HTR-8/SVneo (cell line): ENCODE measurements around the gene PLTP.
"Not testable (repeated sequence)": the region's sequence is repeated elsewhere in the genome, so short reads cannot be mapped to it uniquely, and the experiment has no call there.

Source experiments
- DNase-seq: peaks from one replicate; pipeline ENCODE4 v3.0.0; 2011; ENCODE audit warnings: low spot score, mixed read lengths; ENCODE audit not compliant: insufficient read length
- FAIRE-seq: peaks from 2 replicates; lab custom pipeline; 2011; peaks lifted over from hg19 to GRCh38; lab: Jason Lieb, UNC

PLTP gene

GRCh38 chr20:45904583-45905504 is 7.1 kb downstream of the PLTP start:
- DNase-seq = no peak
- no peak for FAIRE-seq

DNA sequence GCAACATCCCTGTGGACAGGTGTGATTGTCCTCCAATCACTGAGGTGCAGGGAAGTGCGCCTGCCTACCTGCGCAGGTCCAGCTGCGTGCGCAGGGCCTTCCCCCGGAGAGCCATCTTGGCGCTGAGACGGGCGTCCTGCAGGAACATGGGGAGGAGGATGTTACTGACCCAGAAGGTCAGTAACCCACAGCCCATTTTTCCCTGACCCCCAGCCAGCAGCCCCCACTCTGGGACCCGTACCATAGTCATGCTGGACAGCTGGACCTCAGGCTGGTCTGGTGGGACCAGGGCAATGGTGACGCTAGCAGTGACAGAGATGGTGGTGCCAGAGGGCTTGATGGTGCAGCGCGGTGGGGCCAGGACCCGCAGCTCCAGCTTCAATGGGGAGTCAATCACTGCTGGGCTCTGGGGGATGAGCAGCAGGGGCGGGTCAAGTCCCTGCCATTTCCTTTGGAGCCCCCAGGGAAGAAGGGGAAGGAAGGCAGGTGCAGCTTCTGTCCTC is 9.7 kb downstream of the PLTP start:
- FAIRE-seq (no peak), DNase-seq (no peak)

DNA sequence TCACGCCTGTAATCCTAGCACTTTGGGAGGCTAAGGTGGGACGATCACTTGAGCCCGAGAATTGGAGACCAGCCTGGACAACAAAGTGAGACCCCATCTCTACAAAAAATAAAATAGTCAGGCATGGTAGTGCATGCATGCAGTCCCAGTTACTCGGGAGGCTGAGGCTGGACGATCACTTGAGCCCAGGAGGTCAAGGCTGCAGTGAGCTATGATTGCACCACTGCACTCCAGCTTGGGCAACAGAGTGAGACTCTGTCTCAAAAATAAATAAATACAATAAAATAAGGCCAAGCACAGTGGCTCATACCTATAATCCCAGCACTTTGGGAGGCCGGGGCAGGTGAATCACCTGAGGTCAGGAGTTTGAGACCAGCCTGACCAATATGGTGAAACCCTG is 10.6 kb downstream of the PLTP start:
- DNase-seq, FAIRE-seq: not testable (repeated sequence)

GRCh38 chr20:45899046-45899835 is 12.7 kb downstream of the PLTP start:
- peak; percentile 46 for FAIRE-seq
- DNase-seq = no peak

GRCh38 chr20:45898285-45898684 is 13.7 kb downstream of the PLTP start:
- DNase-seq = no peak
- no peak for FAIRE-seq

GRCh38 chr20:45897692-45898091 is 14.3 kb downstream of the PLTP start:
- DNase-seq (no peak), FAIRE-seq (no peak)

DNA sequence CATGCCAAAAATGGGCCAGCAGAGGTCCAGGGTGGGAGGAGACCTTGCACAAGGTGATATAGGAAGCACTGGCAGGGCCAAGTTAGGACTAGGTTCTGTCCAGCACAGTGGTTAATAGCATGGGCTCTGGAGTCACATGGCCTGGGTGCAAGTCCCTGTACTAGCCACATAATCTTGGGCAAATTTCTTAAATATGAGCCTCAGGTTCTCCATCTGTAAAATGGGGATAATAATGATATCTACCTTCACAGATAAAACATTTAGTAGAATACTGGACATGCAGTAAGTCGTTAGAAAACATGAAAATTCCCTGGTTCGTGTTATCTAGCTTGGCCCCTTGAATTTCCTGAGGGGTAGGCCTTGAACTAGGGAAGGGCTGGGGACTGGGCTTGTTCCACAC is 14.7 kb downstream of the PLTP start:
- DNase-seq (no peak), FAIRE-seq (no peak)

DNA sequence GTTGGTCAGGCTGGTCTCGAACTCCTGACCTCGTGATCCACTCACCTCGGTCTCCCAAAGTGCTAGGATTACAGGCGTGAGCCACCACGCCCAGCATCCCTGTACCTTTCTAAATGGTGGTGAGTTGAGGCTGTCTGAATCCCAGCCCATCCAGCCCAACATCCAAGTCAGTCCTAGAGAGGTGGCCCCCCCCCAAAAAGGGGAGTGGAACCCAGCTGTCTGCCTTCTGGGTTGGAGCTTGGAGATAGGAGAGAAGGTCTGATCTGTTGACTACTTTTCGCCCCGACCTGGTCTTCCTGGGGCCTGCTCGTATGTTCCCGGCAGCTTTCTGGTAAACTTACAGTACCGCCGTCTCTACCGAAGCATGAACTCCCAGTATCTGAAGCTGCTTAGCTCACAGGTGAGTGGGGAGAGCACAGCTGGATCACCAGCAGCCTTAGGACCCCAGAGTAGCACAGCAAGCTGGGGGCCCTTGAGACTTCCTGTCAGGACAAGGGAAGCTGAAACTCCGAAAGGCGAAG is 15.3 kb downstream of the PLTP start:
- FAIRE-seq (no peak), DNase-seq (no peak)

- DNase-seq = no peak
- no peak for FAIRE-seq
Observed at GRCh38 chr20:45894797-45895196, 17.2 kb downstream of the PLTP start.

- DNase-seq = no peak
Observed at GRCh38 chr20:45893831-45894230, 18.1 kb downstream of the PLTP start.

DNA sequence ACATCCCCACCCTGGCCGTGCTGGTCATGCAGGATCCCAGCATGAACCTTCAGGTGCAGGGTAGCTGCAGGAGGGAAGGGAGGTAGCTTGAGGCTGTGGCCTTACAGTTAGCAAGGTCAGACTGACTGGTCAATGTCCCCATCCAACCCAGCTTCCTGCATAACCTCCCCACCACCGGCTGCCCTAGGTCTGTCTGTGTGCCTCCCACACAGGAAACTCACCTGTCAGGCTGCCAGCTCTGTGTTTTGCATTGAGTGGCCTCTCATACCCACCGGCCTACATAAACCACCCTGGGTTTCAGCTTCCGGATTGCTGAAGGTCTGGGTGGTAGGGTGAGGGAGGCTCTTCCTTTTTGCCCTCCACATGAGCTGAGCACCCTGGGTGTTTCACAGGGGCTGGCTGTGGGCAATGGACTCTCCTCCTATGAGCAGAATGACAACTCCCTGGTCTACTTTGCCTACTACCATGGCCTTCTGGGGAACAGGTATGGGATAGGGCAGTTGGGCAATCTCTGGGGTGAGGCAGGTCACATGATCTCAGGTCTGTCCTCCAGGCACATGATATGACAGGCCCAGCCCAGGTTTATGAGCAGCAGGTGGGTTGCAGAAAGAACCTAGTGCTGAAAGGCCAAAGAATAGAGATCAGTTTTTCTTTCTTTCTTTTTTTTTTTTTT is 19.0 kb downstream of the PLTP start:
- DNase-seq (no peak), FAIRE-seq (peak; percentile 36)

More at GRCh38 chr20:45893831-45894230, 18.1 kb downstream of the PLTP start:
- no peak for FAIRE-seq

- FAIRE-seq = peak; percentile 79
- DNase-seq = peak; percentile 73
Observed at GRCh38 chr20:45892049-45892825, 19.7 kb downstream of the PLTP start.

GRCh38 chr20:45890985-45891983 is 20.7 kb downstream of the PLTP start, which contains the start of the genes CTSA and NEURL2:
TSS of gene CTSA (plus strand) at chr20:45891335. CDS start at chr20:45891569, 234 bp downstream.
TSS of gene NEURL2 (minus strand) at chr20:45891208. CDS start at chr20:45890991, 217 bp downstream.
- DNase-seq = peak; percentile 100
- peak; percentile 94 for FAIRE-seq

DNA sequence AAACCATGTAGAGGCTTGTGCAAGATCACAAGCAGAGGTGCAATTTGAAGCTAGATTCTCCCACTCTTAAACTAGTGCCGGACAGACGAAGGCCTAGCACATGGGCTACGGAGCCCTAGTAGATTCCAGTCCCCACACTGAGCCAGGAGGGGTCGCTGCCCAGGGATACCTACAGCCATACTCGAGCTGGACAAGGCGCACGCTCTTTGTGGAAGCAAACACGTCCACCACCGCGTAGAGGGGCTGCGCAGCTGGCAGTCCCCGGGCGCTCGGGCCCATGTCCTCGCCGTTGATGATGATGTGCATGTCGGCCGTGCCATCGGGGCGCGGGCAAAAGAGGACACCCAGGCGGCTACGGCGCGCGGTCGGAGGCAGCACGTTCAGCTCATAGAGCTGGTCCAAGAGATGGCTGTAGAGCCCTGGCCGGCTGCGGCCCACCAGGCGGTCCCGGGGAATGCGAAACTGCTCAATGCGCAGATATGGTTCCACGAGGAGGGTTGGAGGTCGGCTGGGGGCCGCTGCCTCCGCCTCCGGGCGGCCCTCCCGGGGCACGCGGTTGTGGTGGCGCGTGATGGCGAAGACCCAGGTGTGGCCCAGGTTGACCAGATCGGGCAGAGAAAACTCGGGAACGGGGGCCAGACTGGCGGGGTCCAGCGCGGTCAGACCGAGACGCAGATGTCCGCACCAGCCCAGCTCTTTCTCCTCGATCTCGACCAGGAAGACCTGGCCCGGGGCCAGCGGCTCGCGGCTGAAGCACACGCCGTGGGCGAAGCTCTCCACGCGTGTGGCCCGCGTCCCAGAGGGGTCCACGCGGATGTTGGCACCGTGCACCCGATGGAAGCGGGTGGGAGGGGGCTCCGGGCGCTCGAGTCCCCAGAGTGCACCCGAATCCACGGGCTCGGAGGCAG is 21.6 kb downstream of the PLTP start:
- FAIRE-seq (peak; percentile 76), DNase-seq (no peak)

GRCh38 chr20:45888681-45889080 is 23.3 kb downstream of the PLTP start:
- DNase-seq = no peak
- FAIRE-seq = no peak

GRCh38 chr20:45887346-45887715 is 24.6 kb downstream of the PLTP start, which contains the start of gene SPATA25:
TSS of gene SPATA25 (minus strand) at chr20:45887622. CDS start at chr20:45887590, 32 bp downstream.
- FAIRE-seq (no peak), DNase-seq (no peak)
